ENCODE measurements around the gene SEC14L5. TPM values are rescaled to one million over a fixed set of nuclear protein-coding genes. Genes with fewer than 3 reads are reported as not detected.
A peak's percentile ranks its signal among the peaks of the same experiment; 100 is the strongest.

SEC14L5 gene
- total RNA-seq, 1 donor from 2014 or later, result 0.32 TPM

GRCh38 chr16:4914528-4915225 is 43.5 kb upstream of the SEC14L5 start:
- DNase-seq (ENCODE audit: low read depth) (no peak), FAIRE-seq (no peak)
- no peak overlapping the region for H2AFZ ChIP-seq (ENCODE audit: low read depth, low read length)
- peaks cover 2% of the 10 kb centered on the region for H3K9me3 ChIP-seq (ENCODE audit: insufficient read depth, low read depth, low read length)
- no peaks in the 10 kb centered on the region for H4K20me1 ChIP-seq (ENCODE audit: insufficient read depth, low read length)
- peak overlapping the region; percentile 22 for H3K9ac ChIP-seq (ENCODE audit: low read length)
- no peaks in the 10 kb centered on the region for H3K79me2 ChIP-seq (ENCODE audit: insufficient read depth, low read length)
- Mint-ChIP-seq H3K9me3 (ENCODE audit: unreplicated experiment) (no peaks in the 10 kb centered on the region), H3K36me3 (ENCODE audit: low read depth, unreplicated experiment) (no peaks in the 10 kb centered on the region), H3K27me3 (ENCODE audit: low read depth, unreplicated experiment) (no peaks in the 10 kb centered on the region), H3K27ac (ENCODE audit: unreplicated experiment) (peak overlapping the region; percentile 12), H3K4me1 (ENCODE audit: low read depth, unreplicated experiment) (peaks cover 16% of the 10 kb centered on the region), H3K4me3 (ENCODE audit: unreplicated experiment) (no peak overlapping the region)
- peak overlapping the region; percentile 49 for H3K4me2 ChIP-seq (ENCODE audit: low read length)
- no peaks in the 10 kb centered on the region for H3K36me3 ChIP-seq (ENCODE audit: insufficient read depth, low read length)
- peak overlapping the region; percentile 63 for H3K27ac ChIP-seq (ENCODE audit: low read depth, low read length)
- H3K27me3 ChIP-seq (ENCODE audit: insufficient read depth, low read length), result no peaks in the 10 kb centered on the region
- peaks cover 20% of the 10 kb centered on the region for H3K4me1 ChIP-seq (ENCODE audit: insufficient read depth, low read length)
- no peak overlapping the region for H3K4me3 ChIP-seq (ENCODE audit: insufficient read depth, low read depth, low read length)
- TF ChIP-seq CTCF (IDR thresholded peaks at IDR 0.05; ENCODE audit: insufficient read depth, low read depth, low read length) (no peak), EZH2 (IDR thresholded peaks at IDR 0.05; ENCODE audit: insufficient read depth, low read length) (no peak)

GRCh38 chr16:4915226-4915761 is 42.8 kb upstream of the SEC14L5 start:
- FAIRE-seq (peak; percentile 39), DNase-seq (ENCODE audit: low read depth) (peak; percentile 94)
- no peaks in the 10 kb centered on the region for H3K27me3 Mint-ChIP-seq (ENCODE audit: low read depth, unreplicated experiment)
- H3K4me3 Mint-ChIP-seq (ENCODE audit: unreplicated experiment), result no peak overlapping the region
- Histone ChIP-seq H3K9ac (ENCODE audit: low read length) (peak overlapping the region; percentile 22), H3K4me1 (ENCODE audit: insufficient read depth, low read length) (peaks cover 20% of the 10 kb centered on the region), H3K27me3 (ENCODE audit: insufficient read depth, low read length) (no peaks in the 10 kb centered on the region), H3K27ac (ENCODE audit: low read depth, low read length) (peak overlapping the region; percentile 78), H3K9me3 (ENCODE audit: insufficient read depth, low read depth, low read length) (peaks cover 2% of the 10 kb centered on the region), H3K79me2 (ENCODE audit: insufficient read depth, low read length) (no peaks in the 10 kb centered on the region), H2AFZ (ENCODE audit: low read depth, low read length) (no peak overlapping the region), H3K4me2 (ENCODE audit: low read length) (peak overlapping the region; percentile 49), H3K36me3 (ENCODE audit: insufficient read depth, low read length) (no peaks in the 10 kb centered on the region), H4K20me1 (ENCODE audit: insufficient read depth, low read length) (no peaks in the 10 kb centered on the region), H3K4me3 (ENCODE audit: insufficient read depth, low read depth, low read length) (no peak overlapping the region)
- peaks cover 16% of the 10 kb centered on the region for H3K4me1 Mint-ChIP-seq (ENCODE audit: low read depth, unreplicated experiment)
- H3K9me3 Mint-ChIP-seq (ENCODE audit: unreplicated experiment), result no peaks in the 10 kb centered on the region
- H3K36me3 Mint-ChIP-seq (ENCODE audit: low read depth, unreplicated experiment), result no peaks in the 10 kb centered on the region
- no peak for TF ChIP-seq EZH2 (IDR thresholded peaks at IDR 0.05; ENCODE audit: insufficient read depth, low read length)
- TF ChIP-seq CTCF (IDR thresholded peaks at IDR 0.05; ENCODE audit: insufficient read depth, low read depth, low read length), result no peak
- H3K27ac Mint-ChIP-seq (ENCODE audit: unreplicated experiment), result peak overlapping the region; percentile 87

DNA sequence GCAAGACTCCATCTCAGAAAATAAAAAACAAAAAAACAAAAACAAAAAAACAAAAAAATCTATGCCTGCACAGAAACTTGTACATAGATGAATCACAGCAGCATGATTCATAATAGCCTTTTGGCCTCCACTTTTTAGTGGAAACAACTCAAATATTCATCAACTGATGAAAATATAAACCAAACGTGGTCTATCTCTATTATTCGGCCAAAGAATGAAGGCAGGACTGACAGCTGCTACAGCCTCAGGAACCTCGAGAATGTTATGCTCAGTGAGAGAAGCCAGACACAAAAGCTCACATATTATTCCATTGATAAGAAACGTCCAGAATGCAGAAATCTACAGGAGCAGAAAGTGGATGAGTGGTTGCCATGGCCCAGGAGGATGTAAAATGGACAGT is 41.0 kb upstream of the SEC14L5 start:
- TF ChIP-seq CTCF (IDR thresholded peaks at IDR 0.05; ENCODE audit: insufficient read depth, low read depth, low read length) (no peak), EZH2 (IDR thresholded peaks at IDR 0.05; ENCODE audit: insufficient read depth, low read length) (no peak)
- Mint-ChIP-seq H3K36me3 (ENCODE audit: low read depth, unreplicated experiment) (no peaks in the 10 kb centered on the region), H3K27ac (ENCODE audit: unreplicated experiment) (peak overlapping the region; percentile 38), H3K27me3 (ENCODE audit: low read depth, unreplicated experiment) (no peaks in the 10 kb centered on the region), H3K4me3 (ENCODE audit: unreplicated experiment) (no peak overlapping the region), H3K9me3 (ENCODE audit: unreplicated experiment) (no peaks in the 10 kb centered on the region), H3K4me1 (ENCODE audit: low read depth, unreplicated experiment) (peaks cover 16% of the 10 kb centered on the region)
- FAIRE-seq, result peak; percentile 34
- H3K4me2 ChIP-seq (ENCODE audit: low read length), result peak overlapping the region; percentile 4
- H3K79me2 ChIP-seq (ENCODE audit: insufficient read depth, low read length), result no peaks in the 10 kb centered on the region
- H3K4me3 ChIP-seq (ENCODE audit: insufficient read depth, low read depth, low read length), result no peak overlapping the region
- H3K9me3 ChIP-seq (ENCODE audit: insufficient read depth, low read depth, low read length), result peaks cover 2% of the 10 kb centered on the region
- no peaks in the 10 kb centered on the region for H4K20me1 ChIP-seq (ENCODE audit: insufficient read depth, low read length)
- peak; percentile 72 for DNase-seq (ENCODE audit: low read depth)
- H3K9ac ChIP-seq (ENCODE audit: low read length), result no peak overlapping the region
- H3K36me3 ChIP-seq (ENCODE audit: insufficient read depth, low read length), result no peaks in the 10 kb centered on the region
- peak overlapping the region; percentile 16 for H3K27ac ChIP-seq (ENCODE audit: low read depth, low read length)
- no peak overlapping the region for H2AFZ ChIP-seq (ENCODE audit: low read depth, low read length)
- no peaks in the 10 kb centered on the region for H3K27me3 ChIP-seq (ENCODE audit: insufficient read depth, low read length)
- H3K4me1 ChIP-seq (ENCODE audit: insufficient read depth, low read length), result peaks cover 20% of the 10 kb centered on the region

Data from astrocyte (in vitro differentiated cells and primary cell).